Stomach (tissue), 4 donors: Measurements from ENCODE around the gene HSPBP1.

Source experiments
- EP300 ChIP-seq: sonication (generic); formaldehyde crosslinking; IDR thresholded peaks from one replicate; pipeline ENCODE4 v1.6.1; 2017; ENCODE audit warnings: antibody characterized with exemption
- POLR2A ChIP-seq, 4 donors: fragments of 450-650 bp; IDR thresholded peaks; one replicate each; pipeline ENCODE4 v1.6.1; 2016; ENCODE audit warnings: antibody characterized with exemption in 4 of 4, control low read depth in 2 of 4, mild to moderate bottlenecking in 1 of 4, moderate library complexity in 1 of 4
- POLR2AphosphoS5 ChIP-seq, 3 donors: sonication (generic); formaldehyde crosslinking; IDR thresholded peaks; one replicate each; pipeline ENCODE4 v1.6.1; 2016; ENCODE audit warnings: antibody characterized with exemption in 3 of 3
- TF ChIP-seq, protein P1 (sequence below), 7 experiments: fragments of 450-650 bp in 4 of 7; fragments of 200-600 bp in 3 of 7; sonication (generic) in 3 of 7; IDR thresholded peaks; one replicate each; pipeline ENCODE4 v1.5.1; 2016 to 2019; ENCODE audit warnings: antibody characterized with exemption in 7 of 7, control low read depth in 2 of 7, mild to moderate bottlenecking in 1 of 7

DNA sequence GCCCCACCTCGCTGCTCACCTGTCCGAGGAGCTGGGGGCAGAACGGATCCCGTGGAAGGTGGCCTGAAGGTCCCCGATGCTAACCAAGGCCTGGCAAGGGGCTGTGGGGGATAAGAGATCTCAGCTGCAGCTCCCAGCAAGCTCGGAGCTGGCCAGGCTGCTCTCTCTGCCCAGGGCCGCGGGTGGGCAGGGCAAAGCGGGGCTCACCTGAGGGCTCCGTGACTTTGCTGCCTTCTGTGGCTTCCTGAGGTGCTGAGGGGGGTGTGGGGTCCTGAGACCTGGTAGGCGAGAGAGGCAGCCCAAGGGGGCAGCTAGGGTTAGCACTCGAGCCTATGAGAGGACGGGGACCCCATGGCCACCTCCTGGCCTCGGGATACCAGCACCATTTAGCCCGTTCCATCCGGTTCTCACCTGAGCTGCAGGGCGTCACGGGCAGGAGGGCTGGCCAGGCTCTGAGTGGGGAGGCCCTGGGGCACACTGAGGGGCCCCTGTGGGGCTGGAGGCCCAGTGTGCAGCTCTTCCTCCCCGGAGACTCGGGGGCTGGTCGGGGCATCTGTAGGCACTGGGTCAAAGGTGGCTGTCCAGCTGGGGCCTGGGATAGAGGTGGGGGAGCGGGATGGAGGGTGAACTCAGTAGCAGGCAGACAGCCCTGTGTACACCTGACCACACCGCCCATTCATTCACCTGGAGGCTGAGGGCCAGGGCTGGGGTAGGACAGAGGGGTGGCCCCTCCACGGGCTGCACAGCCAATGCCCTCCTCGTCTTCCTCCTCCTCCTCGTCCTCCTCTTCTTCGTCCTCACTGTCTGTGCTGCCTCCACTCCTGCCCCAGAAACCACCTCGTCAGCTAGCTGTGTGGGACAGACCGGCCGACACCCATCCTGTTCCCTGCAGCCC, 48.3 kb downstream of the HSPBP1 start:
- TF ChIP-seq POLR2AphosphoS5 (IDR thresholded peaks at IDR 0.05) = no peak
- TF ChIP-seq, protein P1, sequence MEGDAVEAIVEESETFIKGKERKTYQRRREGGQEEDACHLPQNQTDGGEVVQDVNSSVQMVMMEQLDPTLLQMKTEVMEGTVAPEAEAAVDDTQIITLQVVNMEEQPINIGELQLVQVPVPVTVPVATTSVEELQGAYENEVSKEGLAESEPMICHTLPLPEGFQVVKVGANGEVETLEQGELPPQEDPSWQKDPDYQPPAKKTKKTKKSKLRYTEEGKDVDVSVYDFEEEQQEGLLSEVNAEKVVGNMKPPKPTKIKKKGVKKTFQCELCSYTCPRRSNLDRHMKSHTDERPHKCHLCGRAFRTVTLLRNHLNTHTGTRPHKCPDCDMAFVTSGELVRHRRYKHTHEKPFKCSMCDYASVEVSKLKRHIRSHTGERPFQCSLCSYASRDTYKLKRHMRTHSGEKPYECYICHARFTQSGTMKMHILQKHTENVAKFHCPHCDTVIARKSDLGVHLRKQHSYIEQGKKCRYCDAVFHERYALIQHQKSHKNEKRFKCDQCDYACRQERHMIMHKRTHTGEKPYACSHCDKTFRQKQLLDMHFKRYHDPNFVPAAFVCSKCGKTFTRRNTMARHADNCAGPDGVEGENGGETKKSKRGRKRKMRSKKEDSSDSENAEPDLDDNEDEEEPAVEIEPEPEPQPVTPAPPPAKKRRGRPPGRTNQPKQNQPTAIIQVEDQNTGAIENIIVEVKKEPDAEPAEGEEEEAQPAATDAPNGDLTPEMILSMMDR (IDR thresholded peaks at IDR 0.05) = no peak
- no peak for TF ChIP-seq POLR2A (IDR thresholded peaks at IDR 0.05)
- TF ChIP-seq EP300 = no peak
